ENCODE results near the gene RYR1. TPM values are rescaled to one million over a fixed set of nuclear protein-coding genes. Genes with fewer than 3 reads are reported as not detected.

RYR1 gene
- total and polyA plus RNA-seq, 10 of the 15 experiments (the other 5 are each of a cell fraction or from before 2014, with no cell fraction given), result under 0.01 to 0.32 (median 0.07) TPM; not detected in 1

DNA sequence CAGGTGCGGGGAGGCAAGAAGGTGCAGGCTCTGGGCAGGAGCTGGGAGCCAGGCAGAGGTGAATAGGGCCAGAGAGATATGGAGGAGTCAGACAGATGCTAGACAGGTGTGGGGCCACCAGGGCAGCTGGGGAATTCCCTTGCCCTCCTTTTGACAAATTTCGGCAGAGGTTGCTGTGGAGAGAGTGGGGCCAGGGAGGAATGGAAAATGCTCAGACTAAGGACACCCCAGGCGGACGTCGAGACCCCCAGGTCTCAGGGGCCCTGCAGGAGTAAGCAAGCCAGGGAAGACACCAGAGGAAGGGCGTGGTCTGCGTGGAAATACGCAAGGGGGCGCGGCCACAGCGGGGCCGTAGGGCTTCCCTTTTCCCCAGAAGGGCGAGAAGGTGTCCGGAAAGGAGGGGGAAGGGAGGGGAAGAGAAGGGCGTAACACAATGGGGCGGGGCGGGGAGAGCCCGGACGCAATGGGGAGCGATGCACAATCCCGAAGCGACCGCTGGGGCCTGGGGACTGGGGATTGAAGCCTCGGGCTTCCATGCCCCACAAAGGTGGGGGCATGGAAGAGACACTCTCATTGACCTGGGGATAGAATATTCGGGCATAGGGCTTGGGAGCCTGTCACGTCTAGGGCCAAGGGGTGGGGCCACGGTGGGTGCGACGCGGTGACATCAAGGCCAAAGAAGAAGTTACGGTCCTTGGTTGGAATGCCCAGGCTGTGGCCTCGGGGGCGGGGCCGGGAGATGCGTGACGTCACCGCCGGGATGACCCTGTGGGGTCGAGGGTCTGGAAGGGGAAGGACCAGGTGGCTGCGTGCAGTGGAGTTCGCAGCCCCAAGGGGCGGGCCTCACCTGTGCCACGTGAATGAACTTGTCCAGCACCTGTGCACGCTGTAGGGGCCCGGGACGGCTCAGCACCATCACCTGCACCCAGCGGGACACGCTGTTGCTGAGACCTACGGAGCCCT lies 15.7 kb upstream of the RYR1 start (continued):
- TF ChIP-seq MYB (IDR thresholded peaks at IDR 0.05; ENCODE audit: borderline replicate concordance, low read depth, low read length) (no peak), RCOR1 (conservative IDR thresholded peaks at IDR 0.05; ENCODE audit: low read depth, low read length) (no peak), TCF7 (IDR thresholded peaks at IDR 0.05; ENCODE audit: borderline replicate concordance) (no peak), KDM1A (IDR thresholded peaks at IDR 0.05; ENCODE audit: borderline replicate concordance) (no peak), SRF (IDR thresholded peaks at IDR 0.05; ENCODE audit: low read depth in 2 of 2, low read length in 2 of 2) (no peak), NFIC (IDR thresholded peaks at IDR 0.05; ENCODE audit: low read depth, low read length) (no peak), LARP7 (IDR thresholded peaks at IDR 0.05) (no peak), ETV6 (conservative IDR thresholded peaks at IDR 0.05 in 1 of 2, IDR thresholded peaks at IDR 0.05 in 1 of 2; ENCODE audit: borderline replicate concordance in 1 of 2, low read depth in 1 of 2) (no peak), SREBF2 (IDR thresholded peaks at IDR 0.05; ENCODE audit: low read length) (no peak), HDAC2 (IDR thresholded peaks at IDR 0.05) (no peak)
- TF ChIP-seq, protein P1, sequence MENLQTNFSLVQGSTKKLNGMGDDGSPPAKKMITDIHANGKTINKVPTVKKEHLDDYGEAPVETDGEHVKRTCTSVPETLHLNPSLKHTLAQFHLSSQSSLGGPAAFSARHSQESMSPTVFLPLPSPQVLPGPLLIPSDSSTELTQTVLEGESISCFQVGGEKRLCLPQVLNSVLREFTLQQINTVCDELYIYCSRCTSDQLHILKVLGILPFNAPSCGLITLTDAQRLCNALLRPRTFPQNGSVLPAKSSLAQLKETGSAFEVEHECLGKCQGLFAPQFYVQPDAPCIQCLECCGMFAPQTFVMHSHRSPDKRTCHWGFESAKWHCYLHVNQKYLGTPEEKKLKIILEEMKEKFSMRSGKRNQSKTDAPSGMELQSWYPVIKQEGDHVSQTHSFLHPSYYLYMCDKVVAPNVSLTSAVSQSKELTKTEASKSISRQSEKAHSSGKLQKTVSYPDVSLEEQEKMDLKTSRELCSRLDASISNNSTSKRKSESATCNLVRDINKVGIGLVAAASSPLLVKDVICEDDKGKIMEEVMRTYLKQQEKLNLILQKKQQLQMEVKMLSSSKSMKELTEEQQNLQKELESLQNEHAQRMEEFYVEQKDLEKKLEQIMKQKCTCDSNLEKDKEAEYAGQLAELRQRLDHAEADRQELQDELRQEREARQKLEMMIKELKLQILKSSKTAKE (IDR thresholded peaks at IDR 0.05; ENCODE audit: low read depth, poor library complexity, severe bottlenecking), result peak; percentile 25
- TF ChIP-seq, protein P2, sequence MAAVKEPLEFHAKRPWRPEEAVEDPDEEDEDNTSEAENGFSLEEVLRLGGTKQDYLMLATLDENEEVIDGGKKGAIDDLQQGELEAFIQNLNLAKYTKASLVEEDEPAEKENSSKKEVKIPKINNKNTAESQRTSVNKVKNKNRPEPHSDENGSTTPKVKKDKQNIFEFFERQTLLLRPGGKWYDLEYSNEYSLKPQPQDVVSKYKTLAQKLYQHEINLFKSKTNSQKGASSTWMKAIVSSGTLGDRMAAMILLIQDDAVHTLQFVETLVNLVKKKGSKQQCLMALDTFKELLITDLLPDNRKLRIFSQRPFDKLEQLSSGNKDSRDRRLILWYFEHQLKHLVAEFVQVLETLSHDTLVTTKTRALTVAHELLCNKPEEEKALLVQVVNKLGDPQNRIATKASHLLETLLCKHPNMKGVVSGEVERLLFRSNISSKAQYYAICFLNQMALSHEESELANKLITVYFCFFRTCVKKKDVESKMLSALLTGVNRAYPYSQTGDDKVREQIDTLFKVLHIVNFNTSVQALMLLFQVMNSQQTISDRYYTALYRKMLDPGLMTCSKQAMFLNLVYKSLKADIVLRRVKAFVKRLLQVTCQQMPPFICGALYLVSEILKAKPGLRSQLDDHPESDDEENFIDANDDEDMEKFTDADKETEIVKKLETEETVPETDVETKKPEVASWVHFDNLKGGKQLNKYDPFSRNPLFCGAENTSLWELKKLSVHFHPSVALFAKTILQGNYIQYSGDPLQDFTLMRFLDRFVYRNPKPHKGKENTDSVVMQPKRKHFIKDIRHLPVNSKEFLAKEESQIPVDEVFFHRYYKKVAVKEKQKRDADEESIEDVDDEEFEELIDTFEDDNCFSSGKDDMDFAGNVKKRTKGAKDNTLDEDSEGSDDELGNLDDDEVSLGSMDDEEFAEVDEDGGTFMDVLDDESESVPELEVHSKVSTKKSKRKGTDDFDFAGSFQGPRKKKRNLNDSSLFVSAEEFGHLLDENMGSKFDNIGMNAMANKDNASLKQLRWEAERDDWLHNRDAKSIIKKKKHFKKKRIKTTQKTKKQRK (IDR thresholded peaks at IDR 0.05; ENCODE audit: low read depth, low read length), result no peak
- TF ChIP-seq, protein P3, sequence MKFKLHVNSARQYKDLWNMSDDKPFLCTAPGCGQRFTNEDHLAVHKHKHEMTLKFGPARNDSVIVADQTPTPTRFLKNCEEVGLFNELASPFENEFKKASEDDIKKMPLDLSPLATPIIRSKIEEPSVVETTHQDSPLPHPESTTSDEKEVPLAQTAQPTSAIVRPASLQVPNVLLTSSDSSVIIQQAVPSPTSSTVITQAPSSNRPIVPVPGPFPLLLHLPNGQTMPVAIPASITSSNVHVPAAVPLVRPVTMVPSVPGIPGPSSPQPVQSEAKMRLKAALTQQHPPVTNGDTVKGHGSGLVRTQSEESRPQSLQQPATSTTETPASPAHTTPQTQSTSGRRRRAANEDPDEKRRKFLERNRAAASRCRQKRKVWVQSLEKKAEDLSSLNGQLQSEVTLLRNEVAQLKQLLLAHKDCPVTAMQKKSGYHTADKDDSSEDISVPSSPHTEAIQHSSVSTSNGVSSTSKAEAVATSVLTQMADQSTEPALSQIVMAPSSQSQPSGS (IDR thresholded peaks at IDR 0.05; ENCODE audit: low read length), result no peak
- TF ChIP-seq, protein P4, sequence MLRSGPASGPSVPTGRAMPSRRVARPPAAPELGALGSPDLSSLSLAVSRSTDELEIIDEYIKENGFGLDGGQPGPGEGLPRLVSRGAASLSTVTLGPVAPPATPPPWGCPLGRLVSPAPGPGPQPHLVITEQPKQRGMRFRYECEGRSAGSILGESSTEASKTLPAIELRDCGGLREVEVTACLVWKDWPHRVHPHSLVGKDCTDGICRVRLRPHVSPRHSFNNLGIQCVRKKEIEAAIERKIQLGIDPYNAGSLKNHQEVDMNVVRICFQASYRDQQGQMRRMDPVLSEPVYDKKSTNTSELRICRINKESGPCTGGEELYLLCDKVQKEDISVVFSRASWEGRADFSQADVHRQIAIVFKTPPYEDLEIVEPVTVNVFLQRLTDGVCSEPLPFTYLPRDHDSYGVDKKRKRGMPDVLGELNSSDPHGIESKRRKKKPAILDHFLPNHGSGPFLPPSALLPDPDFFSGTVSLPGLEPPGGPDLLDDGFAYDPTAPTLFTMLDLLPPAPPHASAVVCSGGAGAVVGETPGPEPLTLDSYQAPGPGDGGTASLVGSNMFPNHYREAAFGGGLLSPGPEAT (IDR thresholded peaks at IDR 0.05; ENCODE audit: low read depth), result no peak
- TF ChIP-seq, protein P5, sequence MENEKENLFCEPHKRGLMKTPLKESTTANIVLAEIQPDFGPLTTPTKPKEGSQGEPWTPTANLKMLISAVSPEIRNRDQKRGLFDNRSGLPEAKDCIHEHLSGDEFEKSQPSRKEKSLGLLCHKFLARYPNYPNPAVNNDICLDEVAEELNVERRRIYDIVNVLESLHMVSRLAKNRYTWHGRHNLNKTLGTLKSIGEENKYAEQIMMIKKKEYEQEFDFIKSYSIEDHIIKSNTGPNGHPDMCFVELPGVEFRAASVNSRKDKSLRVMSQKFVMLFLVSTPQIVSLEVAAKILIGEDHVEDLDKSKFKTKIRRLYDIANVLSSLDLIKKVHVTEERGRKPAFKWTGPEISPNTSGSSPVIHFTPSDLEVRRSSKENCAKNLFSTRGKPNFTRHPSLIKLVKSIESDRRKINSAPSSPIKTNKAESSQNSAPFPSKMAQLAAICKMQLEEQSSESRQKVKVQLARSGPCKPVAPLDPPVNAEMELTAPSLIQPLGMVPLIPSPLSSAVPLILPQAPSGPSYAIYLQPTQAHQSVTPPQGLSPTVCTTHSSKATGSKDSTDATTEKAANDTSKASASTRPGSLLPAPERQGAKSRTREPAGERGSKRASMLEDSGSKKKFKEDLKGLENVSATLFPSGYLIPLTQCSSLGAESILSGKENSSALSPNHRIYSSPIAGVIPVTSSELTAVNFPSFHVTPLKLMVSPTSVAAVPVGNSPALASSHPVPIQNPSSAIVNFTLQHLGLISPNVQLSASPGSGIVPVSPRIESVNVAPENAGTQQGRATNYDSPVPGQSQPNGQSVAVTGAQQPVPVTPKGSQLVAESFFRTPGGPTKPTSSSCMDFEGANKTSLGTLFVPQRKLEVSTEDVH (IDR thresholded peaks at IDR 0.05; ENCODE audit: low read depth, partially characterized antibody), result no peak
